Stimulated activated naive CD8-positive, alpha-beta T cell treated with anti-CD3 and anti-CD28 coated beads, Interleukin-15, Interleukin-2, amounts not matched to agents 100 U/mL and 50 U/mL, for 24 hours (primary cell): Measurements from ENCODE around the gene RFTN1.
"Not testable (repeated sequence)": the region's sequence is repeated elsewhere in the genome, so short reads cannot be mapped to it uniquely, and the experiment has no call there.

Experiments used
- ATAC-seq: fragments of 150-1000 bp; cut with Tn5 transposase; one replicate; pipeline ENCODE4 v1.10.0; 2021
- DNase-seq: peaks from one replicate; pipeline ENCODE4 v3.0.0; 2021

The RFTN1 gene

DNA sequence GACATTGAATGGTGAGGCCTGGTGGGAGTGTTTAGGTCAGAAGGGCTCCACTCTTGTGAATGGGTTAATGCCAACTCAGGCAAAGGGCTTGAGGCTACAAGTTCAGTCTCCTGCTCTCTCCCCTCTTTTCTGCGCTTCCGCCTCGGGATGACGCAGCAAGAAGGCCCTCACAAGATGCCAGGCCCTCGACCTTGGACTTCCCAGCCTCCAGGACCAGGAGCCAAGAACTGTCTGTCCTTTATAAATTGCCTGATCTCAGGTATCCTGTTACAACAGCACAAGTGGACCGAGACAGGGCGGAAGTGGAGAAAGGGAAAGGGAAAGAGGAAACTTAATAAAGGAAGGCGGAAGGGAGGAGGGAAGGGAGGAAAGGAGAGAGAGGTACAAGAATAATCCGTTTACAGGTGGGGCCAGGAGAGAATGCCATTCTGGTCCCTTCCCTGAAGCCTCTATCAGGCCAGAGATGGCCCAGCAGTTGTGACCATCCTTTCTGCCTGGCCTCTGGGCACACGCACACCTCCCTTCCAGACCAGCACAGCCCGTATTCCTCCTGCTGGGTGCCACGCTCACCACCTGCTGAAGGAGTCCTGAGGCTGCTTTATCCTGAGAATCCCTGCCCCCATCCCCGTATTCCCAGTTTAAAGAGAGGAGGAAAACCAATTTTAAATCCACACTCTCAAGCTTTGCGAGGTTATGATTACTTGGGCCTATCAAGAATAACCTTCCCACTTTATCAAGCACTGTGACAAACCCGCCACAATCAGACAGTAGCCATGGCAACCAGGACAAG lies 184.3 kb downstream of the RFTN1 start:
- DNase-seq (no peak), ATAC-seq (no peak)

- DNase-seq (no peak), ATAC-seq (no peak)
Measured at GRCh38 chr3:16328124-16328523, 185.4 kb downstream of the RFTN1 start.

GRCh38 chr3:16326724-16327349 lies 186.7 kb downstream of the RFTN1 start:
- DNase-seq = no peak
- ATAC-seq = no peak

DNA sequence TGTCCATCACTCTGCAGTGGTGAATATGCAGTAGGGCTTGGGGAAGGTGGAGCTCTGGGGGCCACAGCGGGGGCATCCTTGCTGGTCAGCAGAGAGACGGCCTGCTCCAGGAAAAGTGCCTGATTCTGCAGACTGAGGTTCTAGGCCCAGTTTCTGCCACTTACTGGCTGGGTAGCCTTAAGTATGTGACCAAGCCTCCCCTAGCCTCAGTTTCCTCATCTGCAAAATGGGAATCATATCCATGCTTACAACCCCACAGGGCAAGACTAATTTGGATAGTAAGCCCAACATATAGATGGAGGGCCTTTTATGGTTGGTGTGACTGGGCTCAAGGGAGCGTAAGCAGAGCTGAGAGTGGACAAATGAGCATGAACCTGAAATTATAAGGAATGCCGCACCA lies 187.6 kb downstream of the RFTN1 start:
- ATAC-seq = no peak

DNA sequence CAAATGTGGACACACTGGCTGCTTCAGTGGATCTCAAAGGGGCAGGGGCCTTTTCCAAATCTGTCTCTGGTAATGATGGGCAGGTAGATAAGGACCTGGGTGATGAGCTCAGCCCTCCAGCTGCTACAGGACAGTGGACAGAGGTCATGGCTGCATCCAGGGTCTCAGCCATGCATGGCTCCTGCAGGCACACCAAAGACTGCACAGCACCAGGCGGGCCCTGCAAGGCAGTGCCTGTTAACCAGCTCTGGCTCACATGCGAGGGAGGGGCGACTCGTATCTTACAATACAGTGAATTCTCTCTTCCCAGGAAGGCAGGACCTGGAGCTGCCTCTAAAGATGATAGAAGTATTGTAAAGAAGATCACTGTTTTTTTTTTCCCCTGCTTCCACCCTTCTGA lies 189.8 kb downstream of the RFTN1 start:
- DNase-seq (no peak), ATAC-seq (no peak)

More for the DNA sequence above, 187.6 kb downstream of the RFTN1 start:
- no peak for DNase-seq

DNA sequence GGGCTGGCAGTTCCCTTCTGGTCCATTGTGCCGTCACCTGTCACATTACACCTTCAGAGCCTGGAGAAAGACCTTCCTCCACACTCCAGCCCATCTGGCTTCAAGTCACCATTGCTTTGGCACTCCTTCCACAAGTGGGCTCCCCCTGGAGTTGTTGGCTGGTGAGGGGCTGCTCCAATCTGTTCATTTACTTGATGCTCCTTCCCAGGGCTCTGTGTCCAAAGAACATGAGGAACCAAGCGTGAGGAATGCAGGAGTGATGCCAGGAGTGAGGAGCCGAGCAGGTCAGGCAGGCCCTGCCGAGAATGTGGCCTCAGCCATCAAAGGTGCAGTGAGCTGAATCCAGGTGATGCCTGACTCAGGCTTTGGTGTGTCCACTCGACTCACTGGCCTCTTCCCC lies 191.3 kb downstream of the RFTN1 start:
- ATAC-seq (no peak), DNase-seq (no peak)

DNA sequence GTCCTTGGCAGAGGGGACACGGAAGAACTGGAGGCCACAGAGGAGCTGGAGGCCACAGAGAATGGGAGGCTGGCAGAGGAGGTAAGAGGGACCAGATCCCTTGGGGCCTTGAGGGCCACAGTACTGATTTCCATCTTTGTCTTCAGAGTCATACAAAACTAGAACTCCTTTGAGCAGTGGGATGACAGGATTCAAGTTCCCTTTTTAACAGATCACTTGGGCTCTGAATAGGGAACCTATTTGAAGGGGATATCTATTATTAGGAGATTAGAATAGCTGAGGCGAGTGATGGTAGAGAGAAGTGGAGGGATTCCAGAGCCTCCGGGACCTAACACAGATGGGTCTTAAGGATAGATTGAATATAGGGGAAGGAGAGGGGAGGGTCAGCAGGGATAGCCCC lies 192.8 kb downstream of the RFTN1 start:
- DNase-seq = no peak
- no peak for ATAC-seq

DNA sequence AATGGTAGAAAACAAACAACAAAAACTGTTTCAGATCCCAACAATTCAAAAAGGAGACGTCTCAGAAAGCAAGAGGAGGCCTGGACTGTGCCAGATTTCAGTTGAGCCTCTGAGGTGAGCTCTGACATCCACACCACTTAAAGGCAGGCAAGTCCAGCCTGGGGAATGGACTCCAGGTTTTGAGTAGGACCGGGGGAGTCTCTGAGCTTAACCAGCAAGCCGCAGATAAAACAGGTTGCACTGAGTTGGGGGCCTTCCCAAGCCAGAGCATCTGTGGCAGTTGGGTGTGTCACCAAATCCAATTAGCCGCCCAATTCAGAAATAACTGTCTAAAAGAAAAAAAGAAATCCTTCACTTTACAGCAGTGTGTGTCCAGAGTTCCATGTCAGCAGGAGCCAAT lies 193.8 kb downstream of the RFTN1 start:
- ATAC-seq = no peak
- no peak for DNase-seq

DNA sequence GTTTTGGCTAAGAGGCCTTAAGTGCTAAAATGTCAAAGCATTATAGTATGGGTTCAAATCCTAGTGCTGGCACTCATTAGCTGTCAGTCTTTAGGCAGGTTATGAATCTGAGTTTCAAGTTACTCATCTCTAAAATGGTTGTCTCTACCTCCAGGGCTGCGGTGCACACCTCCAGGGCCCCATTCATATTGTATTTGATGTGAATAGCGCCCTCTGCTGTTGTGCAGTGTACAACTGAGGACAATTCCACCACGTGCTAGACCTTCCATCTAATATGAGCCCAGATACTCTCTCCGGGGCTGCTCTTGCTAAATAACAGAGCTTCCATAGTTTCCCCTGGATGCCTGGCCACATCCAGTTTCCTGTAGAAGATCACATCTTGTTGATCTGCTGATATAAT lies 194.2 kb downstream of the RFTN1 start:
- DNase-seq = peak; percentile 82
- peak; percentile 97 for ATAC-seq

DNA sequence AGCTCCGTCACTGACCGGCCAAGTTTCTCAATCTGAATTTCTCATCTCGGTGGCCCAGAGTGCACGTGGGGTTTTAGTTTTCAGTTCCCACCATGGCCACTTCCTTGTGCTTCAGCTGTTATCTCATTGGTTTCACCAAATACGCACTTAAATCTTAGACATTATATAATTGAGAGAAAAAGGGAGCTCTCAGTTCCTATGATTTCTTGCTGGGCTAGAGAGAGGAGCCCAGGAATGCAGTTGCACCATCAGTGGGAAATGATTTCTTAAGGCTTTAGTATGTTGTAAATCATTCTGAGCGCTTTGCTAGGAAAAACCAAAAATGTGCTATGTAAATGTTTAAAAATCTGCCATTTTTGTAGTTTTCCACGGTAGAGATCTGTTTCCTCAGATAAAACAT lies 195.3 kb downstream of the RFTN1 start:
- ATAC-seq (no peak), DNase-seq (no peak)

DNA sequence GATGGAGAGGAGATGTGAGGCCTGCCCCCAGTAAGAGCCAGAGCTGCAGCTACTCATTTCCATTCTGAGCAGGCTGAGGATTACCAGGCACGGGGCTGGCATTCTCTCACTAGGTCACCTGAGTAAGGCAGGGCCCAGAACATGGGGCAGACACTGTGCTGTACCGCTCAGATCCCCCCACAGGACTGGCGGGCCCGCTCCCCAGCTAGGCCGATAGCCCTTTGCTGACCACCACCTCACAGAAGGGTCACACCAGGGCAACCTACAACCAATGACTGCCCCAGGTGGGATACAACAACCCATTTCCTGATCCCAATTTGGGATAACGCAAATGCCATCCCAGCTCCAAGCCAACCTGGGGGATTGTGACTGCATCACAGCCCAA lies 195.9 kb downstream of the RFTN1 start:
- DNase-seq (no peak), ATAC-seq (no peak)

DNA sequence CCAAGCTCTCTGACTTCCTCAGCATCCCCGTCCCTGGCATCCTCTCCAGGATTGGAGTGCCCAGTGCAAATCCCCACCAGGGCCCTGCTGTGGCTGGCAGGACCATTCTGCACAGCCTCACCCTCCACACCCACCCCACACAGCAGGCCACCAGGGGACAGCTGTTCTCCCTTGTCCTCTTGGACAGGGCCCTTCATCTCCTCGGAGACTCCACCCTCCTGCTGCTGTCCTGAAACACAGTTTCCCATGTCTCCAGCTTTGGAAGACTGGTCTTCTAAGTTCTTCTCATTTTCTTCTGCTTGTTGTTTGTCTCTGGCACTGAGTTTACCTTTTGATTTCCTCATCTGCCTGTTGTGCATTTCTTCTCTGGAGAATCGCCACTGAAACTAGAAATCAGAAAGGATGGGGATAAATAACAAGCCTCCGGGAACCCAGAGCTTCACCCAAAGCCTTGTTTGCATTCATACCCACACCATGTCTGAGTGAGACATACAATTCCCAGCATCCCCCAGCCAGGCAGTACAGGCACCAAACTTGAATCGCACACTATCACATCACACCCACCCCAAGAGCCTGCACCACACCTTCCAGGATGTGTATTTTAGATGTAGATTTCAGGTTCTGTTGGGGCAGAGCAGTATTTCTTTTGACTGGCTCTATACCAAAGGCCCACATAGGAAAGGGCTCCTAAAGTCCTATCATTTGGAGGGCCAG lies 196.5 kb downstream of the RFTN1 start:
- DNase-seq = no peak

DNA sequence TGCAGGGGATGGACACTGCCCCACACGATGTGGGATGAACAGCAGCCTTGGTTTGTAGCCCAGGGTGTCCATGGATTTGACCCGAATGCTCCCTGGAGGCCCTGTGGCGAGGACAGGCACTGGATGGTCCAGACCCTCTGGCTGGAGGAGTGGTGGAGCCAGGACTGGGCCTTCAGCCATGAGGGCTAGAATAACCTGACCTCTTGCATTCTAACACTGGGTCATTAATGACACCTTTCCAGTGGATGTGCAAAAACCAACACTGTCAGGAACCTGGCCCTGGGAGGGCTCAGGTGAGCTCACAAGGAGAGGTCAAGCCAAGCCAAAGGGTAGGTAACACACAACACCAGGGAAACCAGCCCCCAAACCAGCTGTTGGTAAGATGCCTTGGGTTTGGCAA lies 197.1 kb downstream of the RFTN1 start:
- ATAC-seq (no peak), DNase-seq (no peak)

More for the DNA sequence above, 196.5 kb downstream of the RFTN1 start:
- ATAC-seq = no peak

GRCh38 chr3:16315623-16316022 lies 197.9 kb downstream of the RFTN1 start:
- DNase-seq = no peak
- no peak for ATAC-seq

- ATAC-seq (no peak), DNase-seq (no peak)
Measured at GRCh38 chr3:16313886-16314645, 199.4 kb downstream of the RFTN1 start.

DNA sequence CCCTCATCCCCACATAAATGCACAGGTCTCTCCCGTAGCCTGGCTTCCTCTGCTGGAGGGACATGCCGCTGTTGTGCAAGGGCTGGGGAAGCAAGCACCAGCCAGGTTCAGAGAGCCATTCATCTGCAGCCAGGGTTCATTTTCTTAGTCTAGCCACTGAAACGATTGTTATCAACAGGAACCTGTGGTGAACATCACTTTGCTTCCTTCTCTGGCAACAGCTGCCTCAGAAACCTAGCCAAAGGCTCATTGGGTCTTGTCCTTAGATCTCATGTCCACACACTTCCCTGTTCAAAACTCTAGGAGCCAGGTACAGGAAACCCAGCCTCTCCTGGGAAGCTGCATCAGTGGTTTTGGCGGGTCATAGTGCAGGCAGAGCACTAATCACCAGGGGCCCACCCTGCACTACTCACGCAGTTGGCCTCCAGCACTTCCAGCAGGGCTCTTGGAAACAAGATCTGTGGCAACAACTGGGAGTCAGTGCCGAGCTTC lies 201.5 kb downstream of the RFTN1 start:
- ATAC-seq (peak; percentile 33), DNase-seq (peak; percentile 37)

DNA sequence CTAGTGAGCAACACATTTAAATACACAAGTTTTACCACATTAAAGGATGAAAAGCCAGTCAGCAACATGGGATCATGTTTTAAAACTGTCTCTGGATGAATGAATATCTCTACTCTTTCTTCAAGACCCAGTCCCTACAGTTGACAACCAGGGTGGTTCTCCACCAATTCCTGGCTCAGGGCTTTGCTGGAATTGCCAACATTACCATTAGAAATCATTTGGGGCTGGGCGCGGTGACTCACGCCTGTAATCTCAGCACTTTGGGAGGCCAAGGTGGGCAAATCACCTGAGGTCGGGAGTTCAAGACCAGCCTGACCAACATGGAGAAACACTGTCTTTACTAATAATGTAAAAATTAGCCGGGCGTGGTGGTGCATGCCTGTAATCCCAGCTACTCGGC lies 203.0 kb downstream of the RFTN1 start:
- not testable (repeated sequence) for DNase-seq, ATAC-seq

- ATAC-seq (peak; percentile 87), DNase-seq (no peak)
Measured at GRCh38 chr3:16309558-16309957, 203.9 kb downstream of the RFTN1 start.

DNA sequence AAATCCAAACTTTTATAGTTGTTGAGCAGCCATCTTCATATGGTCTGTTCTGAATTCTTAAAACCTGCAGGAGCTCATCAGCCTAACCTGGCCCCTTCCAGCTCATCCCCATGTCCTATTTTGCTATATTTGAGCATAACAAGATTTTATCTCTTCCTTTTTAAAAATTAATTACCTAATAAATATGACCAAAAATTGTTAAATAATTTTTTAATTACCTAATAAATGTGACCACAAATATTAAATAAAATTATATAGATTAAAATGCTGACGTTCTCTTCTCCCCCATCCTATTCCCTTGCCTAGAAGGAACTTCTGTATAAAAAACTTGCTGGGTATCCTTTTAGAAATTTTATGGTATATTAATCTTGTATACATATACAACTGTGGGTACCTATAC lies 204.8 kb downstream of the RFTN1 start:
- ATAC-seq = no peak
- no peak for DNase-seq

GRCh38 chr3:16307832-16308531 lies 205.5 kb downstream of the RFTN1 start:
- no peak for DNase-seq
- no peak for ATAC-seq

DNA sequence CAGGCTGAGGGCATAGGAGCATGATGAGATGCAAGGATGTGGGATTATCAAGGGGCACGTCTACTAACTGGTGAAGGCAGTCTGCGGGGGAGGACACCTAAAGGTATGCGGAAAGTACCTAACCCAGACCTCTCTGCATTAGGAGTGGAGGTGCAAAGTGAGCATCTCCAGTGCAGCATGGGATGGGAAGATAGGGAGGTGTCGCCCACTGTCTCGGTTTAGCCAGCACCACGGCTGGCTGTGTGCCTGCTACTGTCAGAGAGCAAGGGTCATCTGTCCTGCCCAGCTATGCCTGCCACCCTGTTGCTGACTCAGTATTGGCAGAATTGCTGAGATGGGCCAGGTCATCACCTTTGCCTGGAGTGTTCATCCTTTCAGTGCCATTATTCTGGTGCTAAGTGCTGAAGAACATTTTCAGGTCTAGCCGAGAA lies 208.4 kb downstream of the RFTN1 start:
- peak; percentile 52 for ATAC-seq

More for the DNA sequence above, 208.4 kb downstream of the RFTN1 start:
- peak; percentile 64 for DNase-seq
